ENCODE data around the gene PRPF40A. TPM values are rescaled to one million over a fixed set of nuclear protein-coding genes. Genes with fewer than 3 reads are reported as not detected.

PRPF40A gene
- polyA plus RNA-seq, 1 donor (not counting 4 experiments of a cell fraction or from before 2014, with no cell fraction given) = 104 TPM

DNA sequence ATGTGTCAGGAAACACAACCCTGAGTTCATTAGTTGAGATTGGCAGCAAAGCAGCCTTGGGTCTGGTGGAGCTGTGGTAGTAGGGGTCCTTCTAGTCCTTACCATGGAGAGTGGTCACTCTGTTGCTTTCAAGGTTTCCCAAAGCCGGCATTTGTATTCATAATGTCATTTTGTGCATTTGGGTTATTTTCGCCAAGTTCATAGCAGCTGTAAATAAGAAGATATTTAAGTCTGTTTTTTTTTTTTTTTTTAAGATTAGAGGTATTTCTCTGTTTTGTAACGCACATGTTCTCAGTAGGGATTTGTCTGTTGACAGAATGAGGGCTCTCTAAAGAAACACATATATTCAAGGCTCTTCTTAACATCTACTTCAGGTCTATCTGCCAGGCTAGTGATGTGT, 114.1 kb downstream of the PRPF40A start:
- dilution Hi-C loops (cut with MboI; ENCODE audit: extremely low pct_ligation_motif_present, low sequenced_read_pairs) = no loop called here
- H3K36me3 ChIP-seq (ENCODE audit: control insufficient read depth in 2 of 2, extremely low read depth in 1 of 2, insufficient read depth in 2 of 2, low read length in 2 of 2) = peaks cover 0 to 5% of the 10 kb centered on the region in 2 experiments
- H3K4me2 ChIP-seq (ENCODE audit: control insufficient read depth, extremely low read depth, insufficient read depth, low read depth, low read length) = no peak overlapping the region
- H3K9me1 ChIP-seq (ENCODE audit: control insufficient read depth, extremely low read depth, insufficient read depth, low read length) = no peaks in the 10 kb centered on the region
- H4K20me1 ChIP-seq (ENCODE audit: control insufficient read depth, extremely low read depth, insufficient read depth, low read length) = no peaks in the 10 kb centered on the region
- no peak overlapping the region for H3K4me3 ChIP-seq (ENCODE audit: control insufficient read depth in 2 of 3, extremely low read depth in 1 of 3, insufficient read depth in 2 of 3, low read depth in 1 of 3, low read length in 3 of 3)
- no peaks in the 10 kb centered on the region for H3K4me1 ChIP-seq (ENCODE audit: control insufficient read depth, extremely low read depth, insufficient read depth, low read length)
- no peak overlapping the region for H2AFZ ChIP-seq (ENCODE audit: control insufficient read depth, low read length)
- H3K79me2 ChIP-seq (ENCODE audit: control insufficient read depth, insufficient read depth, low read length) = peaks cover 2% of the 10 kb centered on the region
- no peak for FAIRE-seq
- no peaks in the 10 kb centered on the region for H3K9me3 ChIP-seq (ENCODE audit: control insufficient read depth, low read depth, low read length)
- no peak for DNase-seq (ENCODE audit: low read depth, low spot score)
- no peak overlapping the region for H3K27ac ChIP-seq (ENCODE audit: control insufficient read depth, insufficient read depth, low read length)
- no peaks in the 10 kb centered on the region for H3K27me3 ChIP-seq (ENCODE audit: control insufficient read depth, extremely low read depth, insufficient read depth, low read length)
- TF ChIP-seq, protein P1, sequence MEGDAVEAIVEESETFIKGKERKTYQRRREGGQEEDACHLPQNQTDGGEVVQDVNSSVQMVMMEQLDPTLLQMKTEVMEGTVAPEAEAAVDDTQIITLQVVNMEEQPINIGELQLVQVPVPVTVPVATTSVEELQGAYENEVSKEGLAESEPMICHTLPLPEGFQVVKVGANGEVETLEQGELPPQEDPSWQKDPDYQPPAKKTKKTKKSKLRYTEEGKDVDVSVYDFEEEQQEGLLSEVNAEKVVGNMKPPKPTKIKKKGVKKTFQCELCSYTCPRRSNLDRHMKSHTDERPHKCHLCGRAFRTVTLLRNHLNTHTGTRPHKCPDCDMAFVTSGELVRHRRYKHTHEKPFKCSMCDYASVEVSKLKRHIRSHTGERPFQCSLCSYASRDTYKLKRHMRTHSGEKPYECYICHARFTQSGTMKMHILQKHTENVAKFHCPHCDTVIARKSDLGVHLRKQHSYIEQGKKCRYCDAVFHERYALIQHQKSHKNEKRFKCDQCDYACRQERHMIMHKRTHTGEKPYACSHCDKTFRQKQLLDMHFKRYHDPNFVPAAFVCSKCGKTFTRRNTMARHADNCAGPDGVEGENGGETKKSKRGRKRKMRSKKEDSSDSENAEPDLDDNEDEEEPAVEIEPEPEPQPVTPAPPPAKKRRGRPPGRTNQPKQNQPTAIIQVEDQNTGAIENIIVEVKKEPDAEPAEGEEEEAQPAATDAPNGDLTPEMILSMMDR (optimal IDR thresholded peaks at IDR 0.05 in 1 of 3, IDR thresholded peaks at IDR 0.05 in 1 of 3, conservative IDR thresholded peaks at IDR 0.05 in 1 of 3; ENCODE audit: extremely low read depth in 1 of 3, insufficient read depth in 2 of 3, low read length in 3 of 3) = no peak
- TF ChIP-seq EZH2 (IDR thresholded peaks at IDR 0.05; ENCODE audit: low read length) = no peak
- no peak overlapping the region for H3K9ac ChIP-seq (ENCODE audit: control insufficient read depth, extremely low read depth, insufficient read depth, low read length)

DNA sequence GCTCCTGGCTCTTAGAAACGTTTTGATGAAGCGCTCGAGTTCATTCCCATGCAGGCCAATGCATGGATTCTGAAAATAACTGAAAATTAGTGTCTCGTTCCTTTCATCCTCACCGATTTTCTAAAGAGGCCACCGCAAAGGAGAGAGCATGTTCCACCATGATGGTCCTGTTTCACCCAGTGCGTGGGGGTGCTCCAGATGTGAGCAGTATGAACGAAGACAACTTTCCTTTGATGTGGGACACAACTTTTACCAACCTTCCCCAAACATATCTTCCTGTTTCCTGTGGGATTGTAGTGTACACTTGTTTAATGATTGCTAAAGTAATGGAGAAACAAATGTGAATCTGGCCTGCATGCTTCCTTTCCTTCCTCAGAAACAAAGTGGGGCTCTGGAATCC, 114.5 kb downstream of the PRPF40A start:
- no peaks in the 10 kb centered on the region for H4K20me1 ChIP-seq (ENCODE audit: control insufficient read depth, extremely low read depth, insufficient read depth, low read length)
- H3K9me1 ChIP-seq (ENCODE audit: control insufficient read depth, extremely low read depth, insufficient read depth, low read length) = no peaks in the 10 kb centered on the region
- DNase-seq (ENCODE audit: low read depth, low spot score) = no peak
- H3K79me2 ChIP-seq (ENCODE audit: control insufficient read depth, insufficient read depth, low read length) = peaks cover 2% of the 10 kb centered on the region
- no peak overlapping the region for H3K9ac ChIP-seq (ENCODE audit: control insufficient read depth, extremely low read depth, insufficient read depth, low read length)
- H3K4me1 ChIP-seq (ENCODE audit: control insufficient read depth, extremely low read depth, insufficient read depth, low read length) = no peaks in the 10 kb centered on the region
- H3K9me3 ChIP-seq (ENCODE audit: control insufficient read depth, low read depth, low read length) = no peaks in the 10 kb centered on the region
- FAIRE-seq = no peak
- no peaks in the 10 kb centered on the region for H3K27me3 ChIP-seq (ENCODE audit: control insufficient read depth, extremely low read depth, insufficient read depth, low read length)
- TF ChIP-seq, protein P1 (optimal IDR thresholded peaks at IDR 0.05 in 1 of 3, IDR thresholded peaks at IDR 0.05 in 1 of 3, conservative IDR thresholded peaks at IDR 0.05 in 1 of 3; ENCODE audit: extremely low read depth in 1 of 3, insufficient read depth in 2 of 3, low read length in 3 of 3) = no peak
- no peak for TF ChIP-seq EZH2 (IDR thresholded peaks at IDR 0.05; ENCODE audit: low read length)
- H3K27ac ChIP-seq (ENCODE audit: control insufficient read depth, insufficient read depth, low read length) = no peak overlapping the region
- H3K36me3 ChIP-seq (ENCODE audit: control insufficient read depth in 2 of 2, extremely low read depth in 1 of 2, insufficient read depth in 2 of 2, low read length in 2 of 2) = peaks cover 0 to 2% of the 10 kb centered on the region in 2 experiments
- dilution Hi-C loops (cut with MboI; ENCODE audit: extremely low pct_ligation_motif_present, low sequenced_read_pairs) = no loop called here
- no peak overlapping the region for H3K4me3 ChIP-seq (ENCODE audit: control insufficient read depth in 2 of 3, extremely low read depth in 1 of 3, insufficient read depth in 2 of 3, low read depth in 1 of 3, low read length in 3 of 3)
- no peak overlapping the region for H2AFZ ChIP-seq (ENCODE audit: control insufficient read depth, low read length)
- H3K4me2 ChIP-seq (ENCODE audit: control insufficient read depth, extremely low read depth, insufficient read depth, low read depth, low read length) = no peak overlapping the region

Other genes starting within 250 kb of the PRPF40A start
- gene ARL6IP6, start 1.2 kb upstream of the PRPF40A start, polyA plus RNA-seq = 21.9 to 52.5 TPM (median 41.4 TPM) in 3 replicates

Measured in keratinocyte (primary cell).